GM18505 (cell line): ENCODE data around the gene SH2D3A.

ENCODE experiments used
- ATAC-seq: cut with Tn5 transposase; IDR thresholded peaks from one replicate; pipeline ENCODE4 v1.9.1; 2021; ENCODE audit not compliant: unreplicated experiment
- POLR2A ChIP-seq: IDR thresholded peaks from 4 replicates; pipeline ENCODE4 v1.6.1; 2011; ENCODE audit warnings: borderline replicate concordance; ENCODE audit not compliant: insufficient read depth, insufficient read length; ENCODE audit errors: extremely low read depth

SH2D3A gene

DNA sequence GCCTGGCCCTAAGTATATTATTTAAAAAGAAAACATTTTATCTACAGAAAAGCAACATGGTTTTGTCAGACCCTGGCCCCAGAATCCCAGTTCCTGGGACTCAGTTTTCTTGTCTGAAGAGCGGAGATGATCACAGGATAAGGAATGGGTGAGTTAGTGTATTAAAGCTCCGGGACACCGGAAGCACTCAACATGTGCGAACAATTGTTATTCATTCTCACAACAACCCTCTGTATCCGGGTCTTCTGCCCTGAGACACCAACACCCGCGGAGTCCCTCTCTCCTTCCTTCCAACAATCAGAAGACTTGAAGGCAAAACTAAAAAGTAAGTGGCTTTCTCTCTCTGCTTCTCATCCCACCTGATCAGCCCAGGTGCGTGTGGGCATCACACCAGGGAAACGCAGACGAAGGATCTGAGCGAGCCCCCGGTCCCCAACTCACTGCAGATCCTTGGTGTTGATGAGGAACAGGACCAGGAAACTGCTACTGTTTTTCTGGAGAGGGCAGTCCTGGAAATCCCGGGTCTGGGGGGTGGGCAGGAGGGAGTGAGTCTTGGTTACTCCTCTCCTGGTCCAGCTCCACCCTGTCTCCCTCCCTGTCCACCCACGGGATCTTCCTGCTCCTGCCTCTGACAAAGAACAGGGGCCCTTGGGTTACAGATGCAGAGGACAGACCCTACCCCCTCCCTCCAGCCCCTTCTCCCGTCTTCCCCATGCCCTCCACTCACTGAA lies 31.9 kb downstream of the SH2D3A start:
- no peak for TF ChIP-seq POLR2A
- ATAC-seq, result no peak

DNA sequence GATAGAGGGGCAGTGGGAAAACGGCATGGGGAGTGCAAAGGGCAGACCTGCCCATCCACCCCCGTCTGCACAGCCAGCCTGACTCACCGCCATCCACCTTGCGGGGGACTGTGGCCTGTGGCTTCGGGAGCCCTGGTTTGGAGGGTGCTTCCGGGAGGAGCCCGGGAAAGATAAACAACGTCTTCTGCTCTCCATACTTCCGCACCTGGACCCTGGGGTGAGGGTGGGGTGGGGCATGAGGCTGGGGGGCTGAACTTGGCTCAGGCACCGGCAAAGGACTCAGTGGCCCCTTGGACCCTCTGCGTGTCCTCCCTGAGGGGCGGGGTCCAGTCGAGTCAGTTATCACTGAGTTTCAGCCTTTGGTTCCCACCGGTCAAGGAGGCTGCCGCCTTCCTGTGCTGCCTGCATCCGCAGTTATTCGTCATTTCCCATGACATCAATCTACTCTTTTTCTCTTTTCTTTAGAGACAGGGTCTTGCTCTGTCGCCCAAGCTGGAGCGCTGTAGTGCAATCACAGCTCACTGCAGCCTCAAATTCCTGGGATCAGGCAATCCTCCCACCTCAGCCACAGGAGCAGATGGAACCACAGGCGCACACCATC lies 33.0 kb downstream of the SH2D3A start:
- ATAC-seq, result no peak
- no peak for TF ChIP-seq POLR2A

DNA sequence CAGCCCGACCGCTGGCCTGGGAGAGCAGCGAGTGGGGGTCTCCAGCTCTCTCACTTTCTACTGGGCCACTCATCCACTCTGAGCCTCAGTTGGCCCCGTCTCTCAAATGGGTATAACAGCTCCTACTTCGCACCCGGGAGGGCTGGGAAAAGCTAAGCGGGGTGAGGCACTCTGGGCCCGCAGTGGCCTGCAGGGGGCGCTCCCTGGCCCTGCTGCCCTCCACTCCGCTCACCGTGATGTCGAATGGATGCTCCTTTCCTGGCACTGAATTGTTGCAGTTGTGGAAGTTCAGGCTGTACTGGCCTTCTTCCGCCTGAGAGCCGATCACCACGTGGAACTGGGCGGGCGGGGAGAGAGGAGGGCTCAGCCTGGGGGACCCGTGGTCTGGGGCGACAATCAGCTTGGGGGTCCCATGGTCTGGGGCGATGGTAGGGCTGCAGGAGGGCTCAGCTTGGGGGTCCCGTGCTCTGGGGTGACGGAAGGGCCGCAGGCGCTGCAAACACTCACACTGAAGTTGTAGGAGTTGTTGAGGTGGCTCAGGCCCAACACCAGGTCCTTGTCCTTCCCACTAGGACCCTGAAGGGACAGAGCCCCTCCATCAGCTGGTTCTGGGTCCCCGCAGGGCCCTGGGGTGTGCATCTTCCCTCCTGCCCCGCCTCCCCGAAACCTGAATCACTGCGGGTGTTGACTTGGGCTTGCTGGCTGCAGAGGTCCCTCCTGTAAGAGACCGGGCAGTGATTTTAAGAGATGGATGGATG lies 33.7 kb downstream of the SH2D3A start:
- ATAC-seq, result no peak
- TF ChIP-seq POLR2A, result no peak

DNA sequence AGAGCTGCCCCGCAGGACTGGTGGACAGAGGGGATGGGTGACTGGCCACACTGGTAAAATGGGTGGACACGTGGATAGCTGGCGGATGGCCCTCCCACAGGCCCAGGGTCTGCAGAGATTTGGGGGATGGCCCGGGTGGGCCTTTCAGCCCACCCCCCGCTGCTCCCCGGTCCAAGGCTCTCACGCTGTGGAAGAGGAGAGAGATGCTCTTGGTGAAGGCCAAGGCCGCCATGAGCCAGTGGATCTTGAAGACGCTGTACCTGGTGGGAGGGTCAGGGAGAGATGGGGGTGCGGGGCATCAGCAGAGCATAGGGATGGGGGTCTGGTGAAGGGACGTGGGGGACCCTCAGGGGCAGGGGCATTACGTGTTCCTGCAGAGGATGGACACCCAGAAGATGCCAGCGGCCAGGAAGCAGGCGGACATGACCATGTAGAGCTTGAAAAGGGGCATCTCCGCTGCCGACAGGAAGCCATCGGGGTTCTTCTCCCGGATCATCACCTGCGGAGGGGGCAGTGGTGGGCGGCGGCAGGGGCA lies 34.4 kb downstream of the SH2D3A start:
- ATAC-seq, result no peak
- no peak for TF ChIP-seq POLR2A

DNA sequence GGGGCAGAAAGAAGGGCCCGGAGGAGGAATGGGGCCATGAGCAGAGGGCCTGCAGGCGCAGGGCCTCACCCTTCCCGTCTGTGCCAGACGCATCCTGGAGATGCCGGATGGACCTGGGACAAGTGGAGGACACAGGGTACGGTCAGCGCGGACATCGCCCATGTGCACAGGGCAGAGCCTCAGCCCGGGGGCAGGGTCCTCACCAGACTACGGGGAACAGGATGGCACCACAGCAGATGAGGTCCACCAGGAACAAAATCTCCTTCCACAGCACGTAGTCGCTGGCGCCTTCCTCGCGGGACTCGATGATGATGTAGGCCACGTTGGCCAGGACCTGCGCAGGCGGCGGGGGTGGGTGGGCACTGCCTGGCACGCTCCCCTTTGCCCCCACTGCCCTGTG lies 35.4 kb downstream of the SH2D3A start:
- TF ChIP-seq POLR2A, result no peak
- ATAC-seq, result no peak

DNA sequence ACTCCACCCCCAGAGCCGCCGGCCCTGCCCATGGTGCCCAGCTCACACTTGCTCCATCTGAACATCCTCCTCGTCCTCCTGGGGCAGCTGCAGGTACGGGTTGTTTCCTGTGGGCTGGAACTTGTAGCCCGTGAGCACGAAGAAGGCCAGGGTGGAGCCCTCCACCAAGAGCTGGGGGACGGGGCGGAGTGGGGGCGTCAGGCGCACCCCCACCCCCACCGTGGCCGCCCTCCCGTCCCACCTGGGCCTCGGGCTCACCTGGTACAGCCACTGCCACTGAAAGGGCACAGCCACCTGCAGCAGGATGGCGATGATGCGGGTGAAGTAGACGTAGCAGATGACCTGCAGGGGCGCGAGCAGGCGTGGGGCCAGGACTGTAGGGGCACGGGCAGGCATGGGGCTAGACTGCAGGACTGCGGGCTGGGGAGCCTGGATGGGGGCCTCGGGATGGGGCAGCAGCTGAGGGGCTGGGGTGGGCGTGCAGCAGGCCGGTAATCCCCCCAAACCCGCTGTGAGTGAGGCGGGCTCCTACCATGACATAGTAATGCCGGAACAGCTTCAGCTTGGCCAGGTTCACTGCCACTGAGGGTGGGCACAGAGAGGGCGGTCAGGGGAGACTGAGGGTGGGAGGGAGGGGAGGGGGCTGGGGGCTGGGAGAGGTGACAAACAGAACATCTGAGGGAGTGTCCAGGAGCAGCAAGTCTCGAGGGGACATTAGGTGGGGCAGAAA lies 36.1 kb downstream of the SH2D3A start:
- TF ChIP-seq POLR2A, result no peak

DNA sequence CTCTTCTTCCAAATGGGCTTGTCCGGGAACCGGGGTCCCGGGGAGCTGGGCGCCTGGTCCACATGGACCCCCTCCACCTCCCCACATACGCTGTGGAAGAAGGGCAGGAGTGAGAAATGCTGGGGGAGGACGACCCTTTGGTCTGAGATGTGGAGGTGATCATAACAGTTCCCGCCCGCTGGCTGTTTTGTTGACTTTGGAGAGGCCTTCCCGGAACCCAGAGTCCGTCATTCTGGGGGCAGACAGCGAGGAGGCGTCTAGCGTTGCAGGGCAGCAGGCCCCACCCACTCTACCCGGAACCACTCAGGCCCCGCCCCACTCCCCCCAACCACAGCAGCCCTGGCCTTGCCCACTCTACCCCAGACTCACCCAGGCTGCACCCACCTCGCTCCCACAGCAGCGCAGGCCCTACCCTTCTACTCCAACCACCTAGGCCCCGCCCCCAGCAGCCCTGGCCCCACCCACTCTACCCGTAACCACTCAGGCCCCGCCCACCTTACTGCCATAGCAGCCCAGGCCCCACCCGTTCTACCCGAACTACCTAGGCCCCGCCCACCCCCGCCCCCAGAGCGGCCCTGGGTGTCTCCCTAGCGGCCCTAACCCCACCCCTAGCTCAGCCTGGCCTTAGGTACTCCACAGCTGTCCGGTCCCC lies 37.0 kb downstream of the SH2D3A start:
- no peak for ATAC-seq

More for the DNA sequence above, 36.1 kb downstream of the SH2D3A start:
- no peak for ATAC-seq

DNA sequence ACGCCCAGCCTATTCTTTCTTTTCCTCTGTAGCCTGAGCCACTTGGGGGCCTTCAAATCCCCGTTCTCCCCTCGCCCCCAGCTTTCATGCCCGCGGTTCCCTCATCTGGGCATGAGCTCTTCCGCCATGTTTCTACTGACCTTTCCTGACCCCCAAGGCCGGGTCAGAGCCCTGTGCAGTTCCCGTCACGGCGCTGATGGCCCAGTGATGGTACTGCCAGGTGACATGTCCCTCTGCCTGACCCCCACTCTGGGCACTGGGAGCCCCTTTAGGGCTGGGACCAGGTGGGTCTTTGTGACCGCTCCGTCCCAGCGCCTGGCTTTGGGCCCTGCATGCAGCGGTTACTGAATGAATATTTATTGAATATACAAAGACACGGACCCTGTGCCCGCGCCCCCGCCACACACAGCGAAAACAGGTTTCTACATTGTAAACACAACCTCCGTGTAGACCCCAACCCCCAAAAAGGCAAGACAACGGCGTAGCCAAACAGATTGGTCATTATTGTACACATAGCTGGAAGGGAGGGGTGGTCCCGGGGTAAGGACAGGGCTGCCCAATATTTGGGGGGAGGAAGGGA lies 37.6 kb downstream of the SH2D3A start:
- ATAC-seq, result no peak
- no peak for TF ChIP-seq POLR2A

More for the DNA sequence above, 37.0 kb downstream of the SH2D3A start:
- no peak for TF ChIP-seq POLR2A

DNA sequence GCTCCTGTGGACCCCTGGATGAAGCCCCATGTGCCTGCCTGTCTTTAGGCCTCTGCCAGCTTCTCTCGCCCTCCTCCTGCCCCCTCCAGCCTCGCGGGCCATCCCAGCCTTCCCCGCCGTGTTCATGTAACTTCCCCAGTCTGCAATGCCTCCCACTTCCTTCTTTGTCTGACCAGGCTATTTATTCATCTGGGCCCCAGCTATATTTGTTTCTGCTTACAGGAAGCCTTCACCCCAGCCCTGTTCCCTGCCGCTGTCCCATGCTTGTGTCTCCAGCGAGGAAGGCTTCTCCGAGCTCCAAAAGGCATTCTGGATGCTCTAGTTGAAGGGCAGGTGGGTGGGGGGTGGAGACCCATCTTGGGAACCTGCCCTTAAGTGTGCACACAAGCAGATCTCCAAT lies 38.9 kb downstream of the SH2D3A start:
- ATAC-seq, result no peak
- TF ChIP-seq POLR2A, result no peak

DNA sequence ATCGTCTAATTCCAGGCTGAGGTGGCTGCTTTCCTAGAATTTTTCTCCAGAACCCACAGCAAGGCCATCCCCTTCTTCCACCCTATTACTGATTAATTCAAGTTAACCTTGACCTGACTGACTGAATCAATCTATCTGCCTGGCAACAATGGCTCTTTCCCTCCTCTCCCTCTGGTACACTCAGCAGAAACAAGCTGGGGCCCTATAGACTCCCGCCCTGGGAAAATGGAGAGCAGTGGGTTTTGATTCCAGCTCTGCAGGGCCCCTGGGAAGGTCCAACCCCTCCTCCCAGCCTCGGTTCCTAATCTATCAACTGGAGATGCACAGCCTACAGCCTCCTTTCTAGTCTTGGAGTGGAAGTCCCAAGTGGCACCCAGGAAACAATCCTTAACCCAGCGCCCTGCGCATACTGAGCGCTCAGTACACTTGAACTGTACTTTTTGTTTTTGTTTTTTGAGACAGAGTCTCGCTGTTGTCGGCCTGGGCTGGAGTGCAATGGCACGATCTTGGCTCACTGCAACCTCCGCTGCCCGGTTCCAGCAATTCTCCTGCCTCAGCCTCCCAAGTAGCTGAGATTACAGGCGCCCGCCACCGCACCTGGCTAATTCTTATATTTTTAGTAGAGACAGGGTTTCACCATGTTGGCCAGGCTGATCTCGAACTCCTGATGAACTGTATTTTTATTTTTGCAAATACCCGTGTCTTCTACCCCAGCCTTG lies 41.6 kb downstream of the SH2D3A start:
- no peak for ATAC-seq
- no peak for TF ChIP-seq POLR2A

DNA sequence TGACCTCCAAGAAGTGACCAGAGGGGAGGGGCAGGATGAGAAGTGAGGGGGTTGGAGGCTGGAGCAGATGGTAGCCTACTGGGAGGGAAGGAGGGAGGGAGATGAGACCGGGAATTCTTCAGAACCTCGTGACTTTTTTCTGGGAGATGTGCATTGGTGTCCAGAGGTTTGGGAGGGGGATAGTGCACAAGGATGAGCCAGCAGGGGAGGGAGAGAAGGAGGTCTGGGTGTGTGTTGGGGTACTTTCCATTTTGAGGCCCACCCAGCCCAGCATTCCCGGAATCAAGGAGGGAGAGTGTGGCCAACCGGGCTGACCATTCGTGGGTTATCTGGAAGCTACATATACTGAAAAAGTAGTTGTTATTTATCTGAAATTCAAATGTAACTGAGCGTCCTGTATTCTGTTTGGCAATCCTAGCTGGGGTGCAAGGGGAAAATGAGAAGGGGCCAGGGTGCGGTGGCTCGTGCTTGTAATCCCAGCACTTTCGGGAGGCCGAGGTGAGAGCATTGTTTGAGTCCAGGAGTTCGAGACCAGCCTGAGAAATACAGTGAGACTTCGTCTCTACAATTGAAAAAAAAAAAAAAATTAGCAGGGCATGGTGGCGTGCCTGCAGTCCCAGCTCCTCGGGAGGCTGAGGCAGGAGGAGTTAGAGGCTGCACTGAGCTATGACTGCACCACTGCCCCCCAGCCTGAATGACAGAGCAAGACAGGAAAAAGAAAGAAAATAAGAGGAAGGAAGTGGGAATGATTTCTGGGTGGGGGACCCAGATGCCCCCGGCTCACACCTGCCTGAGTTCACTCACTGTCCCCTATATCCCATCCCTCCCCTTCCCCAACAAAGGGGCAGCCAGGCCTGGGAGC lies 42.4 kb downstream of the SH2D3A start:
- ATAC-seq, result no peak
- TF ChIP-seq POLR2A, result no peak
